K562 (cell line): Measurements from ENCODE around the gene ZER1. TPM values are rescaled to one million over a fixed set of nuclear protein-coding genes. Genes with fewer than 3 reads are reported as not detected.

Experiments used
- ATAC-seq: fragments of 200-7000 bp; cut with Tn5 transposase; 3 replicates; pipeline ENCODE4 v1.9.1; 2020; ENCODE audit warnings: moderate library complexity
- BruUV-seq: library from RNA; stranded (reverse); fragments of 400-500 nt; replicated peaks from 2 replicates; lab custom pipeline; 2021; lab: Mats Ljungman, UMichigan
- CTCF ChIA-PET: fragments of 300-600 bp; formaldehyde crosslinking; extraction: SDS; loops from one replicate; lab custom pipeline; 2021; ENCODE audit warnings: low intra/inter-chr PET ratio; lab: Yijun Ruan, JAX
- POLR2A ChIA-PET: fragments of 300-600, 350-650 bp; sonication (Branson Sonifier 250); formaldehyde crosslinking; extraction: SDS; loops from one replicate; lab custom pipeline; 2021; ENCODE audit warnings: antibody characterized with exemption, inconsistent platforms; lab: Yijun Ruan, JAX
- DNase-seq, 4 experiments: peaks; one replicate each; pipeline versions ENCODE4 v3.0.0 to v3.0.0-alpha.2; 2011 to 2018; ENCODE audit warnings: low spot score in 3 of 4, mixed read lengths in 3 of 4; ENCODE audit errors: extremely low read depth in 1 of 4
- FAIRE-seq: peaks from 2 replicates; lab custom pipeline; 2011; peaks lifted over from hg19 to GRCh38; lab: Jason Lieb, UNC
- H2AFZ ChIP-seq: 2 replicates; pipeline ENCODE4 v1.6.0; 2011; ENCODE audit warnings: low read depth, low read length, control low read depth, inconsistent platforms
- H3K27ac ChIP-seq: fragments of 200-600 bp; 3 replicates; pipeline ENCODE4 v1.8.0; 2011; ENCODE audit warnings: low read depth, mild to moderate bottlenecking, control low read depth, inconsistent platforms, low read length, moderate library complexity, mixed read lengths; ENCODE audit errors: extremely low read depth
- H3K27me3 ChIP-seq, 2 experiments: fragments of 300-600 bp in 1 of 2; 2 replicates in 1 of 2; 3 replicates in 1 of 2; pipeline versions ENCODE4 v1.6.0 to v1.8.0; 2011; ENCODE audit warnings: inconsistent platforms in 2 of 2, low read length in 2 of 2, mild to moderate bottlenecking in 1 of 2, mixed read lengths in 1 of 2, moderate library complexity in 1 of 2; ENCODE audit not compliant: control insufficient read depth in 2 of 2, insufficient read depth in 2 of 2
- H3K36me3 ChIP-seq: fragments of 300-600 bp; 3 replicates; pipeline ENCODE4 v1.8.0; 2011; ENCODE audit warnings: mild to moderate bottlenecking, low read length, inconsistent platforms; ENCODE audit not compliant: control insufficient read depth, insufficient read depth
- H3K4me1 ChIP-seq, 2 experiments: fragments of 200-600 bp in 1 of 2; replicated peaks in 1 of 2; 2 replicates in 1 of 2; 3 replicates in 1 of 2; pipeline versions ENCODE4 v1.5.1 to v1.8.0; 2011; ENCODE audit warnings: inconsistent platforms in 2 of 2, low read length in 2 of 2, mild to moderate bottlenecking in 1 of 2, mixed read lengths in 1 of 2, moderate library complexity in 1 of 2; ENCODE audit not compliant: control insufficient read depth in 2 of 2, insufficient read depth in 2 of 2
- H3K4me2 ChIP-seq: 2 replicates; pipeline ENCODE4 v1.6.1; 2011; ENCODE audit warnings: low read length, control low read depth, inconsistent platforms, mixed read lengths; ENCODE audit not compliant: insufficient read depth
- H3K4me3 ChIP-seq: fragments of 200-600 bp; sonication (generic), shearing (Covaris generic); 2 replicates; pipeline ENCODE4 v1.5.1; 2016; ENCODE audit warnings: control low read depth, inconsistent platforms
- H3K79me2 ChIP-seq: fragments of 200-600 bp; 3 replicates; pipeline ENCODE4 v1.8.0; 2011; ENCODE audit warnings: low read length, inconsistent platforms; ENCODE audit not compliant: control insufficient read depth, insufficient read depth
- H3K9ac ChIP-seq, 2 experiments: 2 replicates each; pipeline versions ENCODE4 v1.6.0 to v1.6.1; 2011; ENCODE audit warnings: low read depth in 2 of 2, low read length in 2 of 2, control low read depth in 1 of 2, inconsistent platforms in 1 of 2, mild to moderate bottlenecking in 1 of 2, mixed read lengths in 1 of 2; ENCODE audit not compliant: insufficient read depth in 1 of 2
- H3K9me1 ChIP-seq: one replicate; pipeline ENCODE4 v1.6.0; 2011; ENCODE audit warnings: inconsistent platforms, mild to moderate bottlenecking, low read length, moderate library complexity; ENCODE audit not compliant: control insufficient read depth, insufficient read depth
- H3K9me3 ChIP-seq: replicated peaks from 2 replicates; pipeline ENCODE4 v1.5.1; 2011; ENCODE audit warnings: low read depth, low read length, inconsistent platforms; ENCODE audit not compliant: control insufficient read depth, insufficient read depth
- H4K20me1 ChIP-seq: replicated peaks from 2 replicates; pipeline ENCODE4 v1.6.1; 2011; ENCODE audit warnings: low read length, inconsistent platforms, mixed read lengths; ENCODE audit not compliant: control insufficient read depth, insufficient read depth
- FOXK1 ChIP-seq: sonication (generic); formaldehyde crosslinking; IDR thresholded peaks from 2 replicates; pipeline ENCODE4 v1.8.0; 2022; ENCODE audit warnings: missing genetic modification reagents, mild to moderate bottlenecking, borderline replicate concordance
- HOXB6 ChIP-seq: fragments of 250-450 bp; sonication (Bioruptor Pico); IDR thresholded peaks from 2 replicates; pipeline ENCODE4 v1.5.1; 2022; ENCODE audit warnings: mild to moderate bottlenecking, borderline replicate concordance
- NRF1 ChIP-seq, 2 experiments: fragments of 450-650 bp; IDR thresholded peaks in 1 of 2; conservative IDR thresholded peaks in 1 of 2; 2 replicates each; pipeline ENCODE4 v1.6.1; 2014; ENCODE audit warnings: mild to moderate bottlenecking in 2 of 2
- PHF8 ChIP-seq: fragments of 200-600 bp; sonication (generic); IDR thresholded peaks from 2 replicates; pipeline ENCODE4 v1.6.1; 2012; ENCODE audit warnings: mixed run types, mild to moderate bottlenecking, inconsistent platforms, low read length, moderate library complexity, borderline replicate concordance
- POLR2G ChIP-seq: fragments of 200-400 bp; formaldehyde crosslinking; IDR thresholded peaks from 2 replicates; pipeline ENCODE4 v1.6.1; 2017; ENCODE audit warnings: low read depth, mild to moderate bottlenecking, antibody characterized with exemption, low read length, moderate library complexity
- RBFOX2 ChIP-seq: fragments of 200-400 bp; formaldehyde crosslinking; IDR thresholded peaks from 2 replicates; pipeline ENCODE4 v1.6.1; 2017; ENCODE audit warnings: low read depth, mild to moderate bottlenecking, low read length, moderate library complexity
- ZFX ChIP-seq: sonication (generic); formaldehyde crosslinking; IDR thresholded peaks from 2 replicates; pipeline ENCODE4 v1.8.0; 2022; ENCODE audit warnings: mild to moderate bottlenecking, missing genetic modification reagents, moderate library complexity
- ZNF583 ChIP-seq: fragments of 250-450 bp; sonication (Bioruptor Pico); IDR thresholded peaks from 2 replicates; pipeline ENCODE4 v1.4.0; 2020
- ZNF740 ChIP-seq, 3 experiments: fragments of 200-800 bp in 1 of 3; sonication (Bioruptor generic) in 1 of 3; sonication (generic) in 1 of 3; formaldehyde crosslinking in 1 of 3; IDR thresholded peaks; 2 replicates each; pipeline versions ENCODE4 v1.6.1 to v1.8.0; 2016 to 2022; ENCODE audit warnings: mild to moderate bottlenecking in 2 of 3, missing compliant biosample characterization in 2 of 3, missing genetic modification characterization in 2 of 3, missing genetic modification reagents in 1 of 3
- WGBS: fragments of 100-300 bp; shearing (Covaris generic); methylation state at CpG from one replicate; pipeline ENCODE4 v1.1.6; 2016; ENCODE audit warnings: low coverage, mixed read lengths; ENCODE audit not compliant: insufficient coverage; ENCODE audit errors: missing lambda C conversion rate; 5-methylcytosine and 5-hydroxymethylcytosine counted together
- in situ Hi-C: fragments of 300-500 bp; cut with MboI; formaldehyde crosslinking; loops from 4 replicates; pipeline ENCODE4 v1.15.0; 2018; ENCODE audit warnings: inconsistent platforms, mixed read lengths
- intact Hi-C: fragments of 100-400 bp; cut with micrococcal nuclease; formaldehyde crosslinking; loops from 2 replicates; pipeline ENCODE4 v1.14.2; 2022
- polyA plus RNA-seq, 8 experiments: library from polyadenylated mRNA; depleted of rRNA in 4 of 8; stranded (reverse) in 5 of 8; unstranded in 3 of 8; fragments of >200 nt; fragmentation: Nextera tagmentation in 2 of 8; fragmentation: Illumina TruSeq in 1 of 8; extraction: Ambion mirVana in 2 of 8; extraction: Trizol in 1 of 8; gene quantifications; 2 replicates each; pipeline versions ENCODE4 v1.2.1 to v1.2.3, GENCODE V29; 2011 to 2014; ENCODE audit warnings: inconsistent platforms in 1 of 8, missing spikeins in 1 of 8
- total RNA-seq, 7 experiments: library from RNA; depleted of rRNA in 6 of 7; stranded (reverse); fragments of >200 nt in 6 of 7; fragmentation: Illumina TruSeq in 2 of 7; extraction: Trizol in 2 of 7; gene quantifications; 2 replicates each; pipeline versions ENCODE4 v1.2.1 to v1.2.3, GENCODE V29; 2011 to 2021; ENCODE audit warnings: low replicate concordance in 1 of 7

Gene ZER1
- total and polyA plus RNA-seq, 9 of the 15 experiments (the other 6 are each of a cell fraction or from before 2014, with no cell fraction given): 0.07 to 10.7 (median 6.2) TPM

GRCh38 chr9:128719919-128720605 is 51.7 kb downstream of the ZER1 start:
- peaks cover 2% of the 10 kb centered on the region for H3K9me1 ChIP-seq
- peak overlapping the region in 1 of 2 experiments; percentile 17; a peak in 1 of 4 replicates for H3K9ac ChIP-seq
- H3K27me3 ChIP-seq: no peaks in the 10 kb centered on the region
- H3K79me2 ChIP-seq: peaks cover 8% of the 10 kb centered on the region; the same call in 2 of the 3 replicates
- peaks cover 53% of the 10 kb centered on the region; the same call in 2 of the 3 replicates for H3K36me3 ChIP-seq
- no peak overlapping the region for H3K4me2 ChIP-seq
- no peaks in the 10 kb centered on the region for H3K9me3 ChIP-seq
- H2AFZ ChIP-seq: no peak overlapping the region
- in situ Hi-C loops (loop anchor here (5.0 to 10.0 kb wide), 2 partner anchors 73 to 295 kb away; partner anchors contain the start of gene CERCAM), intact Hi-C loops (no loop called here)
- ATAC-seq (no peak), FAIRE-seq (no peak), DNase-seq (no peak)
- POLR2A ChIA-PET: interaction anchor here (0.7 kb wide), 1 partner anchor 214 kb away, joined by 3 read pairs; no protein-coding TSS in a partner anchor
- H3K4me1 ChIP-seq: peaks cover 8 to 47% of the 10 kb centered on the region in 2 experiments; a peak in 4 of 5 replicates
- WGBS: 92% methylated on average over 26 of the region's 30 CpGs
- TSS peak; percentile 38 for BruUV-seq
- CTCF ChIA-PET: no interaction called here
- H3K4me3 ChIP-seq: no peak overlapping the region
- H4K20me1 ChIP-seq: no peaks in the 10 kb centered on the region
- TF ChIP-seq POLR2G (peak; percentile 65; the same call in 1 of the 2 replicates), RBFOX2 (peak; percentile 50; the same call in 1 of the 2 replicates), HOXB6 (CRISPR knock-in tag) (no peak), ZFX (CRISPR knock-in tag) (no peak), PHF8 (no peak), FOXK1 (CRISPR knock-in tag) (no peak), ZNF583 (no peak), NRF1 (conservative IDR thresholded peaks at IDR 0.05 in 1 of 2, IDR thresholded peaks at IDR 0.05 in 1 of 2) (no peak), ZNF740 (CRISPR knock-in tag; IDR thresholded peaks at IDR 0.05) (no peak), ZNF740 (tag; IDR thresholded peaks at IDR 0.05) (no peak)
- no peak overlapping the region for H3K27ac ChIP-seq
